Activated CD8-positive, alpha-beta memory T cell treated with anti-CD3 and anti-CD28 coated beads for 1 hour (primary cell): ENCODE measurements around the gene NUFIP2.
"Not testable (repeated sequence)": the region's sequence is repeated elsewhere in the genome, so short reads cannot be mapped to it uniquely, and the experiment has no call there.

Source experiments
- DNase-seq, 2 donors: peaks; one replicate each; pipeline ENCODE4 v3.0.0-alpha.2; 2020; ENCODE audit warnings: low read depth in 1 of 2; ENCODE audit errors: extremely low read depth in 1 of 2

NUFIP2 gene

GRCh38 chr17:29283496-29283895 is 10.5 kb downstream of the NUFIP2 start:
- DNase-seq, result no peak

- DNase-seq, result no peak
Observed at GRCh38 chr17:29279397-29280070, 14.4 kb downstream of the NUFIP2 start.

- no peak for DNase-seq
Observed at GRCh38 chr17:29278692-29279091, 15.3 kb downstream of the NUFIP2 start.

GRCh38 chr17:29273924-29274323 is 20.0 kb downstream of the NUFIP2 start:
- no peak for DNase-seq

GRCh38 chr17:29271980-29272379 is 22.0 kb downstream of the NUFIP2 start:
- DNase-seq, result not testable (repeated sequence)

GRCh38 chr17:29263916-29264315 is 30.0 kb downstream of the NUFIP2 start:
- no peak for DNase-seq

- no peak for DNase-seq
Observed at GRCh38 chr17:29257756-29258155, 36.2 kb downstream of the NUFIP2 start.

GRCh38 chr17:29256735-29257466 is 37.0 kb downstream of the NUFIP2 start:
- no peak for DNase-seq

- DNase-seq, result no peak
Observed at GRCh38 chr17:29255926-29256522, 37.9 kb downstream of the NUFIP2 start.

GRCh38 chr17:29253037-29253436 is 40.9 kb downstream of the NUFIP2 start:
- DNase-seq, result no peak

- DNase-seq, result no peak
Observed at GRCh38 chr17:29252101-29252791, 41.7 kb downstream of the NUFIP2 start.

GRCh38 chr17:29251184-29251583 is 42.8 kb downstream of the NUFIP2 start:
- no peak for DNase-seq

GRCh38 chr17:29250666-29251065 is 43.3 kb downstream of the NUFIP2 start:
- no peak for DNase-seq

GRCh38 chr17:29248845-29249244 is 45.1 kb downstream of the NUFIP2 start:
- no peak for DNase-seq

GRCh38 chr17:29247219-29247618 is 46.7 kb downstream of the NUFIP2 start:
- DNase-seq, result no peak

- DNase-seq, result no peak
Observed at GRCh38 chr17:29246628-29247027, 47.3 kb downstream of the NUFIP2 start, which contains the start of gene CRYBA1. Gene CRYBA1, plus strand, starts transcription at chr17:29246859. Its CDS starts 5 bp downstream, at chr17:29246864.

- no peak for DNase-seq
Observed at GRCh38 chr17:29245401-29245800, 48.5 kb downstream of the NUFIP2 start.

- no peak for DNase-seq
Observed at GRCh38 chr17:29243792-29244191, 50.2 kb downstream of the NUFIP2 start.

- DNase-seq, result no peak
Observed at GRCh38 chr17:29242790-29243189, 51.2 kb downstream of the NUFIP2 start.

- DNase-seq, result no peak
Observed at GRCh38 chr17:29242051-29242450, 51.9 kb downstream of the NUFIP2 start.
